Subcutaneous abdominal adipose tissue (tissue), 5 donors: Measurements from ENCODE around the gene SNTG2.

ENCODE experiments used
- H3K27ac ChIP-seq: one replicate; pipeline ENCODE4 v1.7.0; 2013; ENCODE audit warnings: low read depth, mild to moderate bottlenecking, inconsistent platforms, low read length, moderate library complexity
- H3K27me3 ChIP-seq, 5 donors: one replicate each; pipeline ENCODE4 v1.7.0; 2013; ENCODE audit warnings: low read length in 5 of 5, inconsistent platforms in 1 of 5; ENCODE audit not compliant: control insufficient read depth in 5 of 5, insufficient read depth in 4 of 5
- H3K36me3 ChIP-seq, 5 donors: one replicate each; pipeline ENCODE4 v1.7.0; 2013; ENCODE audit warnings: low read length in 5 of 5; ENCODE audit not compliant: control insufficient read depth in 5 of 5, insufficient read depth in 5 of 5
- H3K4me1 ChIP-seq, 5 donors: one replicate each; pipeline ENCODE4 v1.7.0; 2013; ENCODE audit warnings: low read length in 5 of 5, mild to moderate bottlenecking in 3 of 5, moderate library complexity in 1 of 5; ENCODE audit not compliant: control insufficient read depth in 5 of 5, insufficient read depth in 5 of 5
- H3K4me3 ChIP-seq, 5 donors: one replicate each; pipeline ENCODE4 v1.7.0; 2013; ENCODE audit warnings: low read length in 5 of 5, low read depth in 1 of 5
- H3K9ac ChIP-seq, 5 donors: one replicate each; pipeline ENCODE4 v1.7.0; 2013; ENCODE audit warnings: low read length in 5 of 5, mild to moderate bottlenecking in 4 of 5, moderate library complexity in 3 of 5
- H3K9me3 ChIP-seq, 5 donors: one replicate each; pipeline ENCODE4 v1.7.0; 2013; ENCODE audit warnings: low read length in 5 of 5; ENCODE audit not compliant: control insufficient read depth in 5 of 5
- donor health status: healthy.
- donor health status: healthy.
- donor health status: healthy.
- donor health status: healthy.
- donor health status: healthy.

SNTG2 gene

GRCh38 chr2:910698-911097, 40.0 kb upstream of the SNTG2 start:
- H3K9me3 ChIP-seq: no peaks in the 10 kb centered on the region
- no peak overlapping the region for H3K27ac ChIP-seq
- no peaks in the 10 kb centered on the region for H3K36me3 ChIP-seq
- H3K27me3 ChIP-seq: peaks cover 0 to 6% (median 2%) of the 10 kb centered on the region in 5 donors
- no peak overlapping the region for H3K9ac ChIP-seq
- no peak overlapping the region for H3K4me3 ChIP-seq
- no peaks in the 10 kb centered on the region for H3K4me1 ChIP-seq

- no peak overlapping the region for H3K9ac ChIP-seq
- H3K9me3 ChIP-seq: no peaks in the 10 kb centered on the region
- H3K4me1 ChIP-seq: no peaks in the 10 kb centered on the region
- H3K27ac ChIP-seq: no peak overlapping the region
- no peaks in the 10 kb centered on the region for H3K36me3 ChIP-seq
- H3K4me3 ChIP-seq: no peak overlapping the region
- H3K27me3 ChIP-seq: peaks cover 0 to 7% (median 0%) of the 10 kb centered on the region in 5 donors
Measured at GRCh38 chr2:915979-916378, 34.7 kb upstream of the SNTG2 start.

- peaks cover 0 to 7% (median 3%) of the 10 kb centered on the region in 5 donors for H3K27me3 ChIP-seq
- no peak overlapping the region for H3K27ac ChIP-seq
- no peak overlapping the region for H3K4me3 ChIP-seq
- no peaks in the 10 kb centered on the region for H3K36me3 ChIP-seq
- no peaks in the 10 kb centered on the region for H3K9me3 ChIP-seq
- no peaks in the 10 kb centered on the region for H3K4me1 ChIP-seq
- H3K9ac ChIP-seq: no peak overlapping the region
Measured at GRCh38 chr2:916935-917334, 33.7 kb upstream of the SNTG2 start.

- Histone ChIP-seq H3K36me3 (no peaks in the 10 kb centered on the region), H3K9ac (no peak overlapping the region), H3K4me3 (no peak overlapping the region), H3K27me3 (peaks cover 0 to 8% (median 3%) of the 10 kb centered on the region in 5 donors), H3K4me1 (no peaks in the 10 kb centered on the region), H3K9me3 (no peaks in the 10 kb centered on the region), H3K27ac (no peak overlapping the region)
Measured at GRCh38 chr2:919672-920071, 31.0 kb upstream of the SNTG2 start.

GRCh38 chr2:920573-920972, 30.1 kb upstream of the SNTG2 start:
- no peaks in the 10 kb centered on the region for H3K4me1 ChIP-seq
- peaks cover 0 to 11% (median 3%) of the 10 kb centered on the region in 5 donors for H3K27me3 ChIP-seq
- no peak overlapping the region for H3K27ac ChIP-seq
- H3K9ac ChIP-seq: no peak overlapping the region
- no peaks in the 10 kb centered on the region for H3K9me3 ChIP-seq
- no peak overlapping the region for H3K4me3 ChIP-seq
- no peaks in the 10 kb centered on the region for H3K36me3 ChIP-seq

GRCh38 chr2:920999-921398, 29.6 kb upstream of the SNTG2 start:
- no peak overlapping the region for H3K27ac ChIP-seq
- H3K4me3 ChIP-seq: no peak overlapping the region
- H3K9ac ChIP-seq: no peak overlapping the region
- no peaks in the 10 kb centered on the region for H3K4me1 ChIP-seq
- H3K9me3 ChIP-seq: no peaks in the 10 kb centered on the region
- peaks cover 0 to 11% (median 3%) of the 10 kb centered on the region in 5 donors for H3K27me3 ChIP-seq
- H3K36me3 ChIP-seq: no peaks in the 10 kb centered on the region

- Histone ChIP-seq H3K4me1 (no peaks in the 10 kb centered on the region), H3K4me3 (no peak overlapping the region), H3K9ac (no peak overlapping the region), H3K36me3 (no peaks in the 10 kb centered on the region), H3K27me3 (peaks cover 0 to 6% (median 3%) of the 10 kb centered on the region in 5 donors), H3K27ac (no peak overlapping the region), H3K9me3 (no peaks in the 10 kb centered on the region)
Measured at GRCh38 chr2:922185-922584, 28.5 kb upstream of the SNTG2 start.

- Histone ChIP-seq H3K4me3 (no peak overlapping the region), H3K36me3 (no peaks in the 10 kb centered on the region), H3K27ac (no peak overlapping the region), H3K4me1 (no peaks in the 10 kb centered on the region), H3K27me3 (peaks cover 0 to 5% (median 3%) of the 10 kb centered on the region in 5 donors), H3K9me3 (no peaks in the 10 kb centered on the region), H3K9ac (no peak overlapping the region)
Measured at GRCh38 chr2:923832-924601, 26.6 kb upstream of the SNTG2 start.

GRCh38 chr2:924701-925100, 25.9 kb upstream of the SNTG2 start:
- Histone ChIP-seq H3K9ac (no peak overlapping the region), H3K4me1 (no peaks in the 10 kb centered on the region), H3K4me3 (no peak overlapping the region), H3K27ac (no peak overlapping the region), H3K27me3 (peaks cover 0 to 5% (median 3%) of the 10 kb centered on the region in 5 donors), H3K9me3 (no peaks in the 10 kb centered on the region), H3K36me3 (no peaks in the 10 kb centered on the region)

- Histone ChIP-seq H3K36me3 (no peaks in the 10 kb centered on the region), H3K4me1 (peaks cover 0 to 1% (median 0%) of the 10 kb centered on the region in 5 donors), H3K27me3 (peaks cover 0 to 5% (median 3%) of the 10 kb centered on the region in 5 donors), H3K27ac (no peak overlapping the region), H3K9me3 (no peaks in the 10 kb centered on the region), H3K4me3 (no peak overlapping the region), H3K9ac (no peak overlapping the region)
Measured at GRCh38 chr2:925309-925708, 25.3 kb upstream of the SNTG2 start.
